HEK293T (cell line): Measurements from ENCODE around the gene H3-3A.

Experiments
- CTCF ChIA-PET: fragments of 350-600 bp; formaldehyde crosslinking; extraction: SDS; loops from one replicate; lab custom pipeline; 2021; ENCODE audit warnings: antibody characterized with exemption, inconsistent platforms; lab: Yijun Ruan, JAX
- POLR2A ChIA-PET: fragments of 350-600 bp; formaldehyde crosslinking; extraction: SDS; loops from one replicate; lab custom pipeline; 2020; ENCODE audit warnings: antibody characterized with exemption, inconsistent platforms; lab: Yijun Ruan, JAX
- DNase-seq: peaks from one replicate; pipeline ENCODE4 v3.0.0; 2012; ENCODE audit warnings: mixed read lengths; ENCODE audit errors: extremely low spot score
- ARNT ChIP-seq: fragments of 450-650 bp; IDR thresholded peaks from 2 replicates; pipeline ENCODE4 v1.6.1; 2017; ENCODE audit warnings: mild to moderate bottlenecking
- CTBP1 ChIP-seq: fragments of 450-650 bp; IDR thresholded peaks from 2 replicates; pipeline ENCODE4 v1.6.1; 2016; ENCODE audit warnings: borderline replicate concordance
- ELF4 ChIP-seq: fragments of 450-650 bp; IDR thresholded peaks from 2 replicates; pipeline ENCODE4 v1.6.1; 2017; ENCODE audit warnings: antibody characterized with exemption
- FOXA1 ChIP-seq: fragments of 450-650 bp; IDR thresholded peaks from 2 replicates; pipeline ENCODE4 v1.6.1; 2016; ENCODE audit warnings: mild to moderate bottlenecking
- FOXK2 ChIP-seq: fragments of 450-650 bp; IDR thresholded peaks from 2 replicates; pipeline ENCODE4 v1.6.1; 2016; ENCODE audit warnings: mild to moderate bottlenecking
- FOXM1 ChIP-seq: fragments of 450-650 bp; IDR thresholded peaks from 2 replicates; pipeline ENCODE4 v1.6.1; 2017; ENCODE audit warnings: mild to moderate bottlenecking, borderline replicate concordance
- HDGF ChIP-seq: fragments of 450-650 bp; IDR thresholded peaks from 2 replicates; pipeline ENCODE4 v1.6.1; 2017; ENCODE audit warnings: antibody characterized with exemption, borderline replicate concordance
- L3MBTL2 ChIP-seq: fragments of 450-650 bp; conservative IDR thresholded peaks from 2 replicates; pipeline ENCODE4 v1.6.1; 2016; ENCODE audit warnings: mild to moderate bottlenecking
- LEF1 ChIP-seq: fragments of 450-650 bp; IDR thresholded peaks from 2 replicates; pipeline ENCODE4 v1.6.1; 2017; ENCODE audit warnings: mild to moderate bottlenecking, borderline replicate concordance
- PKNOX1 ChIP-seq: fragments of 450-650 bp; IDR thresholded peaks from 2 replicates; pipeline ENCODE4 v1.6.1; 2016
- SP1 ChIP-seq: fragments of 450-650 bp; IDR thresholded peaks from 2 replicates; pipeline ENCODE4 v1.6.1; 2017
- SUZ12 ChIP-seq: fragments of 450-650 bp; IDR thresholded peaks from 2 replicates; pipeline ENCODE4 v1.6.1; 2016; ENCODE audit warnings: mild to moderate bottlenecking
- TARDBP ChIP-seq: fragments of 450-650 bp; IDR thresholded peaks from 2 replicates; pipeline ENCODE4 v1.6.1; 2016
- ZNF384 ChIP-seq: fragments of 450-650 bp; IDR thresholded peaks from 2 replicates; pipeline ENCODE4 v1.6.1; 2016

Gene H3-3A

GRCh38 chr1:226108935-226109828 is 46.7 kb downstream of the H3-3A start:
- CTCF ChIA-PET, result interaction anchor here (0.6 to 2.7 kb wide), 4 partner anchors 16 to 122 kb away, joined by 3 to 12 read pairs (median 6); no protein-coding TSS in a partner anchor
- no peak for DNase-seq
- 0 out of 2 replicates have a peak, but pooled peaks have one; percentile 9 for TF ChIP-seq L3MBTL2
- 0 out of 2 replicates have a peak, but pooled peaks have one; percentile 81 for TF ChIP-seq HDGF
- no peak for TF ChIP-seq ZNF384
- POLR2A ChIA-PET, result interaction anchor here (1.0 to 5.7 kb wide), 12 partner anchors 7 to 200 kb away, joined by 3 to 47 read pairs (median 10); partner anchors contain the start of genes H3-3A and LIN9

DNA sequence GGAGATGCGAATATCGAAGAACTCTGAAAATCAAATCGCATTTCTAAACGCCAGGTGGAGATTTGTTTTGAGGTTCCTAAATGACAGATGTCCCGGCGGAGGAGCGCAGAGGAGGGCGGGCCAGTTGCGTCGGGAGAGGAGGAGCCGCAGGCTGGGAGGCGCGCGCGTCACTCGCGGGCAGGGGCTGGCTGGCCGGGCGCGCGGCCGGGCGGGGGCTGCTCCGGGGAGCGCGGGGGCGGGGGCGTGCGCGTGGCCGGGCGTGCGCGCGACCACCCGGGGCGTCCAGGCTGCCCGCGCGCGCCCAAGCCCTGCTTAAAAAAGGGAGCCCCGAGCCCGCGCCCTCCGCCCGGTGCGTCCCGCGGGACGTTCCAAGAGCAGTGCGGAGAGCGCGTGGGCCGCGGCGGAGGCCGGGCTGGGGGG is 47.3 kb downstream of the H3-3A start:
- peak; percentile 98 for DNase-seq
- CTCF ChIA-PET, result interaction anchor here (0.6 to 2.7 kb wide), 4 partner anchors 16 to 122 kb away, joined by 3 to 12 read pairs (median 6); no protein-coding TSS in a partner anchor
- TF ChIP-seq LEF1 (no peak), HDGF (no peak), FOXA1 (no peak), ARNT (peak; percentile 45; the same call in 1 of the 2 replicates), FOXK2 (no peak), PKNOX1 (peak; percentile 85), FOXM1 (peak; percentile 73)
- POLR2A ChIA-PET, result interaction anchor here (0.6 to 5.7 kb wide), 13 partner anchors 8 to 199 kb away, joined by 3 to 47 read pairs (median 5); partner anchors contain the start of genes H3-3A and LIN9

GRCh38 chr1:226110249-226111097 is 48.0 kb downstream of the H3-3A start:
- POLR2A ChIA-PET, result interaction anchor here (0.6 to 5.7 kb wide), 20 partner anchors 8 to 298 kb away, joined by 3 to 47 read pairs (median 4); partner anchors contain the start of genes H3-3A, LIN9 and SDE2
- peak; percentile 69 for DNase-seq
- no peak for TF ChIP-seq HDGF
- TF ChIP-seq CTBP1, result no peak
- no peak for TF ChIP-seq SUZ12
- CTCF ChIA-PET, result interaction anchor here (1.6 to 2.7 kb wide), 4 partner anchors 15 to 123 kb away, joined by 5 to 12 read pairs (median 7); no protein-coding TSS in a partner anchor

- CTCF ChIA-PET, result interaction anchor here (1.1 to 2.7 kb wide), 4 partner anchors 14 to 124 kb away, joined by 5 to 12 read pairs (median 6); no protein-coding TSS in a partner anchor
- POLR2A ChIA-PET, result interaction anchor here (0.6 to 5.7 kb wide), 16 partner anchors 10 to 297 kb away, joined by 3 to 47 read pairs (median 4); partner anchors contain the start of genes H3-3A, LIN9 and SDE2
- TF ChIP-seq SP1 (no peak), L3MBTL2 (peak; percentile 34; the same call in 1 of the 2 replicates), ZNF384 (no peak), SUZ12 (no peak), LEF1 (no peak), FOXM1 (0 out of 2 replicates have a peak, but pooled peaks have one; percentile 16), PKNOX1 (no peak)
- DNase-seq, result no peak
Observed at GRCh38 chr1:226111098-226111882, 48.8 kb downstream of the H3-3A start.

GRCh38 chr1:226111883-226112261 is 49.4 kb downstream of the H3-3A start:
- no peak for DNase-seq
- POLR2A ChIA-PET, result interaction anchor here (0.7 to 5.7 kb wide), 5 partner anchors 11 to 112 kb away, joined by 3 to 47 read pairs (median 7); partner anchors contain the start of genes H3-3A and SDE2
- no peak for TF ChIP-seq FOXK2
- no peak for TF ChIP-seq FOXA1
- no peak for TF ChIP-seq ARNT
- TF ChIP-seq L3MBTL2, result no peak
- no peak for TF ChIP-seq HDGF
- no peak for TF ChIP-seq TARDBP
- TF ChIP-seq SP1, result no peak
- TF ChIP-seq ZNF384, result no peak
- no peak for TF ChIP-seq PKNOX1
- TF ChIP-seq LEF1, result no peak
- TF ChIP-seq FOXM1, result no peak
- no peak for TF ChIP-seq CTBP1
- TF ChIP-seq ELF4, result no peak

More at GRCh38 chr1:226111883-226112261, 49.4 kb downstream of the H3-3A start:
- CTCF ChIA-PET, result interaction anchor here (1.1 to 1.6 kb wide), 2 partner anchors 14 to 47 kb away, joined by 5 to 6 read pairs; no protein-coding TSS in a partner anchor
